Measurements from ENCODE around the gene COLEC11.

Gene COLEC11

GRCh38 chr2:3585261-3586109 lies 9.4 kb upstream of the COLEC11 start:
- no peak for DNase-seq

GRCh38 chr2:3586220-3586619 lies 8.7 kb upstream of the COLEC11 start:
- DNase-seq = no peak

DNA sequence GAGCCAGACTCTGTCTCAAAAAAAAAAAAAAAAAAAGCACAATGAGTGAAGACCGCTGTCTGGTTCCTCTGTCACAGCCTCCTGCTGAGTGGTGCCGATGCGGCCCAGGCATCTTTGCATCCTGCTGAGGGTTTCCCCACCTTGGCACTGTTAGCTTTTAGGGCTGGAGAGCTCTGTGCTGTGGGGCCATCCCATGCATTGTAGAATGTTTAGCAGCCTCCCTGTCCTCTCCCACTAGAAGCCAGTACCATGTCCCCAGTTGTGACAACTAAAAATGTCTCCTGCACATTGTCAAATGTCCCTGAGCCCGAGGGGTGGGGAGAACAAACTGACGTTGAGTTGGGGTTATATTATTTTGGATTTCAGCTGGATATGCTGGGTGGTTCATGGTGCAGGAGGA lies 7.9 kb upstream of the COLEC11 start:
- no peak for DNase-seq

- no peak for DNase-seq
These were observed 7.5 kb upstream of the COLEC11 start for GRCh38 chr2:3587432-3587831.

GRCh38 chr2:3588084-3588483 lies 6.8 kb upstream of the COLEC11 start:
- no peak for DNase-seq

DNA sequence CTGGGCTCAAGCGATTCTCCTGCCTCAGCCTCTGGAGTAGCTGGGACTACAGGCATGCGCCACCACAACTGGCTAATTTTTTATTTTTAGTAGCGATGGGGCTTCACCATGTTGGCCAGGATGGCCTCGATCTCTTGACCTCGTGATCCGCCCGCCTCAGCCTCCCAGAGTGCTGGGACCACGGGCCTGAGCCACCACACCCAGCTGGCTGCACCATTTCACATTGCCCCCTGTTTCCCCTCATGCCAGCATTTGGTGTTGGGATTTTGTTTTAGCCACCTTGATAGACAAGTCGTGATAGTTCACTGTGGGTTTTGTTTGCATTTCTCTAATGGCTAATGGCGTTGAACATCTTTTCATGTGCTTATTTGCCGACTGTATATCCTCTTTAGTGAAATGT lies 5.8 kb upstream of the COLEC11 start:
- DNase-seq = no peak

DNA sequence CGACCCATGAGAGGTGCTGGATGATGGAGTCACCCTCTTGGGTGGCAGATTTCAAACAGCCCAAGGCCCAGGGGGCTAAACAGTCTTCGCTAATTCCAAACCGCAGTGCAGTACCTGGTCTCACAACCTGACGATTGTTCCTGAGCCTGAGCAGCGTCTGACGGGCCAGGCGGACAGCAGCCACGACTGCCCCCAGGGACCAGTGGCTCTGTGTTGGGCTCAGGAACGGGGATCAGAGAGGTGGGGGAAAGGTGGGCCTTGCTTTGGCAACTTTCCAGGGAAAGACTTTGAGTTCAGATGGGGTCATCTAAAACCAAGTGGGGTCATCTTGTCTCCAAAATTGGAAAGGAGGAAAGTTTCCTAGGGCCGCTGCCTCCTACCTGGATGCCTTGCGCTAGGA lies 492 bp downstream of the COLEC11 start:
- no peak for DNase-seq

GRCh38 chr2:3595985-3596384 lies 1.1 kb downstream of the COLEC11 start:
- DNase-seq = peak; percentile 63 to 73

- DNase-seq = no peak
These were observed 2.0 kb downstream of the COLEC11 start for GRCh38 chr2:3596901-3597417.

DNA sequence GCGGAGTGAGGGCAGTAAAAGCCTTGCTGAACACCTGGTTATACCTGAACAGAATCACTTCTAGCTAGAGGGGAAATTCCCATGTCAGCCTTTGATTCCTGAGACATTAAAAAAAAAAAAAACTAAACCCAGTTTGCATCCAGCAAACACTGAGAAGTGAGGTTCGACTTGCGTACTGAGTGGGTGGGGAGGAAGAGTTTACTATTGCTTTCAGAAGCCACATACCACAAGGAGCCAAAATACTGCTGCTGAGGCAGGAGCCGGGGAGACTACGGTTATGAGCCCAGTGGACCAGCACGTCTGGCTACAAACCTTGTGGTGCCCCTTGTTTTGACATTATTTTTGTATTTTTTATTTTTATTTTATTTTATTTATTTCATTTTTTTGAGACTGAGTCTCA lies 2.7 kb downstream of the COLEC11 start:
- peak; percentile 30 to 49 for DNase-seq

DNA sequence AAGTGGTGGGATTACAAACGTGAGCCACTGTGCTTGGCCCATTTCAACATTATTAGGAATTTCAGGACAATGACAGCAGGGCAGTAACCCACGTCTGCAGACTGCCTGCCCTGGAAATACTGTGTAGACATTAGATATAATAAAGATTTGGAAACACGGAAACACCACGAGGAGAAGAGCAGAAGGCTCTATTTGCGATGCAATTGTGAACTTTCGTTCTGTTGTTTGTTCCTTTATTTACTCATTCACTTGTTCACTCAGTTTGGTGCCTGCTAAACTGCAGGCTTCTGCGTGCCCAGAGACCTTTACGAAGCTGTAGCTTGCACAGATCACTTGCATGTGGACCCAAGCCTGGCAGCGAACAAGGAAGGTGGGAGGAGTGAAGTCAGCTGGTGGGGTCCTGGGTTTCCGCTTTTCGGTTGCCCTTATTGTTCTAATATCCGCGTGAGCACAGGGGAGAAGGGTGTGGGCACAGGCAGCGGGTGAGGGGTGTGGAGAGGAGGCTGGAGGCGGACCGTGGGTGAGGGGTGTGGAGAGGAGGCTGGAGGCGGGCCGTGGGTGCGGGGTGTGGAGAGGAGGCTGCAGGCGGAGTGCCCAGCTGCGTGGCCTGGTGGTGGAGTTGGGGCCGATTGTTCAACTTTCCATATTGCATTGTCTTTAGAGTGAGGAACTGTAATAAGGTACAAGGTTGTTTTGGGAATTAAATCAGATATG lies 3.4 kb downstream of the COLEC11 start:
- no peak for DNase-seq

DNA sequence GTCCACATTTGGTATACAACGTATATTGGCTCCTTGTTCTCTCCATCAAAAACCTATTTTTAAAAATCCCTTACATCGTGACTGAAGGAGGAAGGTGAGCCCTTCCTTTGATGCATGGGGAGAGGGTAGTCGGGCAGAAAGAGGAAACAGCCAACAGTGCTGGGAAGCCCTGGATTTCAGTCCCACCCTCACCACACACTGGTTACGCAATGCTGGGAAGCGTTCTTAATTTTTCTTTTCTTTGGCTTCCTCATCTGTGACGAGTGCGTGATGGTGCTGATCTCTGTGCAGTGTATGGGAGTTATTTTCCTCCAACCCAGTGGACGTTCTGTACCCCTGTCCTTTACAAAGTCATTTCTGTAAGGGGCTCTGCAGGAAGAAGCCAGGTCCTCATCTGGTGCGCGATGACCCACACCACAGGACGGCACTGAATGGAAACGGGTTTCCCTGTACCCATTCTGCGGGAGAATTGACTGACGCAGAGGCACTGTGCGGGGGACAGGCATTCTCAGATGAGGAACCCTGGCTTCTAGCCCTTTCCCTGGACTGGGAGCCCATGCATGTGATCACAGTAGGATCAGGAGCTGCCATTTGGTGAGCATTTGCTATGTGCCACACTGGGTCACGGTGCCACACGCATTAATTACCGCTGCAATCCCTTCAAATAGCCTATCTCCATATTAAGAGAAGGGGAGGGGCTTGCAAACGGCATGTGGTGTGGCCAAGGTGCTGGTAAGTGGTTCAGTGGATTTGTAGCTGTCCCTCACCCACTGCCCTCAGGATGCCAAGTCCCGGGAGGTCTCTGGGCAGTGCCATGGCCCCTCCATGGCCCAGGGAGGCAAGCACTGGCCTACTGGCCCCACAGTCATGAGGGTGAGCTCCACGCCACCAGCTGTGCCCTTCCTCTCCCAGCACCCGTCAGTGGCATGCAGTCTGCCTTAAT lies 4.3 kb downstream of the COLEC11 start:
- no peak for DNase-seq

- DNase-seq = no peak
These were observed 5.4 kb downstream of the COLEC11 start for GRCh38 chr2:3600256-3600855.

DNA sequence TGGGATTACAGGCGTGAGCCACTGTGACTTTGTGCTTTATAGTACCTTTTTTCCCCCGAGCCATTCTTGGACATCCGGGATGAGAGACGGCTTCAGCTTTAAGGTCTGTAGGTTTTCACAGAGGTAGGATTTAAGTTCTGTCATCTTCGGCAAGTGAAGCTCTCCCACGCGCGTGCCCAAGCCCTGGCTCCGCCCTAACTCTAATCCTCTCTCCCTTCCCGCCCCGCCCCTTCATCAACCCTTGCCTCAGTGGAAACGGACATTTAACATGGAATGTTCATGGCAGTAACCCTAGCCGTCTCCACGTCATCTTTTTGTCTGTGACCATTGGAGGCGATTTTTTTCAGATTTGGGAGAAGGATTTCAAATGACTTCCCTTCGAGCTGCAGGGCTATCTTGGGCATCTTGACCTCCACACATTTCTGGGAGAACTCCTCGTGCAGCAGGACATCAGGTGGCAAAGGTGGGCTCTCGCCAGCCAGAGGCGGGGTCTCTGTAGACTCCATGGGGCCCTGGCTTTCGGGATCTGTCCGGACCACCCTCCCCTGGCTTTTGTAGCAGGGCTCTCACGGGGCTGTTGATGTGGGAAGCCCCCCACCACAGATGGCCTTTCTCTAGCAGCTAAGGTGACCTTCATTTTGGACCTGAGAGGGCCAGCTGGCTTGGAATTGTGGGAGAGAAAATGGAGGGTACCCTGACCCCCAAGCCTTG lies 6.8 kb downstream of the COLEC11 start:
- DNase-seq = no peak

DNA sequence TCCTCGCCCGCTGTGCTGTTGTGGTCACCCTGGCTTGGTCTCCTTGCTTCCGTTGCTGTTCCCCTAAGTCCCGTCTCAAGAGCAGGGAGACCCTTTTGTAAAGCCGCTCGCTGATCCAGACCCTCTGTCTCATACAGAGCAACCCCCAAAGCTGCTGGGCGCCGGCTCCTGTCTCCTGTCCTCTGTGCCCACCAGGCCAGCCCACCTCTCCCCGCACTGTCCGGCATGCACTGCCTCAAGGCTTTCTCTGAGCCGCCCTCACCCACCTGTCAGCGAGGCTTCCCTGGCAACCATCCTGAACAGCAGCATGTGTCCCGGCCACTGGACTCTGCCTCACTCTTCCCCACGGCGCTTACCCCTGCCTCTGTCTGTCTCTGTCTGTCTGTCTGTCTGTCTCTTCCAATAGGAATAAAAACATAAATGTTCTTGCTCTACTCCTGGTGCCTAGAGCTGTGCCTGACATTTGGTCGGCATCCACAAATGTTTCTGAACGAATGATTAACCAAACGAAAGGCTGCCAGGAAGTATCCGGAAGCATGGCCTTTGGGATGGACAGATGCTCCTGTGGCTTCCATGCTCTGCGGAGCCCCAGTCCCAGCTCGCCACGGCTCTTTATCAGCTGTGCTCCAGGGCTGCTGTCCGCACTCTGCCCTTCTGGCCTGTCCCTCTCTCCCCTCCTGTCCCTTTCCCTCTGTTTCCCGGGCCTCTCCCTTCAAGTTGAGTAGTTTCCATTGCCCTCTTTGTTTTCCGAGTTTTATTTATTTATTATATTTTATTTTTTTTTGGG lies 7.8 kb downstream of the COLEC11 start:
- no peak for DNase-seq

GRCh38 chr2:3603536-3604206 lies 8.8 kb downstream of the COLEC11 start:
- DNase-seq = no peak

DNA sequence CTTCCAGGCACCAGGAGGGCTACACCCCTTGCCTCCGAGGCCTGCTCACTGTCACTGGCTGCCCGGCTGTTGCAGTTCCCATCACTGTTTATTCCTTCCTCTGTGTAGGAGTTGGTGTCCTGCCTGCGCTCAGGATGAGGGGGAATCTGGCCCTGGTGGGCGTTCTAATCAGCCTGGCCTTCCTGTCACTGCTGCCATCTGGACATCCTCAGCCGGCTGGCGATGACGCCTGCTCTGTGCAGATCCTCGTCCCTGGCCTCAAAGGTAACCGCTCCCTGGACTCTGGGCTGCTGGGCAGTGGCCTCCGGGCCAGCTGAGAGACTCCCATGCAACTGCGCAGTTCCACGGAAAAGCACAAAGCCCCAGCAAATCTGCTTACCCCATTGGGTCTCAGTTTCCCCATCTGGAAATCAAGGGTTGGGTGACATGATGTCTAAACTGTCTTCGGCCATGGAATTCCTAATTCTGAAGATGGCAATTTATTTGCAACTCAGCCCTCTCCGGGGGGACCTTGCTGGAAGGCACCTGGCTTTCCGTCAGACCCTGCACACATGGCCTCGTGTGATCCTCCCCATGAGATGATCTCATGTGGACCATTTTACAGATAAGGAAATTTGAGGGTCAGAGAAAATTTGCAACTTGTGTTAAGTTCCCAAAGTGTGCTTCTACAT lies 9.4 kb downstream of the COLEC11 start:
- no peak for DNase-seq

- peak; percentile 46 to 50 for DNase-seq
These were observed 10.4 kb downstream of the COLEC11 start for GRCh38 chr2:3604991-3605961.

DNA sequence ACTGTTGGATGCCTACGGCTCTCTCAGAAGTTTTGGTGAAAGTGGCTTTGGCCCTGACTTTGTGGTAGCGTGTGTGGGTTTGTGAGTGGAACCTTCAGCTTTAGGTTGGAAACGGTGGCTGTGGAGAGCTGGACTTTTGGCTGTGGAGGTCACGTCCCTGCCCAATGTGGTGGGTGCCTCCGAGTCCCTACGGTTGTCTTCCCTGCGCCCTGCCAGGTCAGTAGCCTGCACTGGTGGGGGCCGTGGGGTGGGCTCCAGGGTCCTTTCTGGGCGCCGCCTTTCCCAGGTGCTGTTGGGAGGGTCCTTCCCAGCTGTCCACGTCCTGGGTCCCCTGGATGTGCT lies 11.1 kb downstream of the COLEC11 start:
- no peak for DNase-seq
